Testis (tissue), 3 donors: ENCODE results near the gene FXYD3. TPM values are rescaled to one million over a fixed set of nuclear protein-coding genes. Genes with fewer than 3 reads are reported as not detected.

Experiments
- DNase-seq: peaks from one replicate; pipeline ENCODE4 v3.0.0-alpha.2; 2019
- H3K27ac ChIP-seq, 2 donors: fragments of 200-600 bp; sonication (generic); one replicate each; pipeline ENCODE4 v1.5.1; 2019
- H3K27me3 ChIP-seq: fragments of 200-600 bp; sonication (generic); one replicate; pipeline ENCODE4 v1.5.1; 2019
- H3K36me3 ChIP-seq: fragments of 200-600 bp; sonication (generic); one replicate; pipeline ENCODE4 v1.5.1; 2017; ENCODE audit warnings: low read depth; ENCODE audit errors: missing control alignments
- H3K4me1 ChIP-seq: fragments of 200-600 bp; sonication (generic); one replicate; pipeline ENCODE4 v1.5.1; 2019
- H3K4me3 ChIP-seq, 2 donors: fragments of 200-600 bp; sonication (generic); one replicate each; pipeline ENCODE4 v1.5.1; 2017 to 2019
- H3K9me3 ChIP-seq: fragments of 200-600 bp; sonication (generic); one replicate; pipeline ENCODE4 v1.5.1; 2017
- POLR2A ChIP-seq: fragments of 450-650 bp; IDR thresholded peaks from one replicate; pipeline ENCODE4 v1.6.1; 2017; ENCODE audit warnings: antibody characterized with exemption, mild to moderate bottlenecking, moderate library complexity
- WGBS, 2 donors: methylation state at CpG; one replicate each; pipeline ENCODE4 v1.1.5; 2018; 5-methylcytosine and 5-hydroxymethylcytosine counted together
- intact Hi-C: fragments of 100-400 bp; cut with DNase I; formaldehyde crosslinking; loops from one replicate; pipeline ENCODE4 v1.15.1; 2023; ENCODE audit warnings: low total_unique reads
- polyA plus RNA-seq: library from polyadenylated mRNA; stranded (reverse); fragments of 350-450 nt; fragmentation: Illumina TruSeq; extraction: RNeasy Lipid Tissue Mini Kit (QIAGEN cat#74804); gene quantifications from one replicate; pipeline ENCODE4 v1.2.3, GENCODE V29; 2014; ENCODE audit warnings: low read depth, low replicate concordance; ENCODE audit not compliant: insufficient read depth
- total RNA-seq, 2 donors: library from RNA; depleted of rRNA; stranded (reverse); fragments of >200 nt; gene quantifications; one replicate each; pipeline ENCODE4 v1.2.3, GENCODE V29; 2016
- TF ChIP-seq, protein P1 (sequence below), 3 experiments: fragments of 450-650 bp in 2 of 3; fragments of 200-600 bp in 1 of 3; sonication (generic) in 1 of 3; IDR thresholded peaks; one replicate each; pipeline ENCODE4 v1.5.1; 2016 to 2019; ENCODE audit warnings: antibody characterized with exemption in 3 of 3, mild to moderate bottlenecking in 2 of 3, moderate library complexity in 1 of 3

The FXYD3 gene
- total and polyA plus RNA-seq, 3 donors from 2014 or later, result 2.6 TPM; not detected in 2

DNA sequence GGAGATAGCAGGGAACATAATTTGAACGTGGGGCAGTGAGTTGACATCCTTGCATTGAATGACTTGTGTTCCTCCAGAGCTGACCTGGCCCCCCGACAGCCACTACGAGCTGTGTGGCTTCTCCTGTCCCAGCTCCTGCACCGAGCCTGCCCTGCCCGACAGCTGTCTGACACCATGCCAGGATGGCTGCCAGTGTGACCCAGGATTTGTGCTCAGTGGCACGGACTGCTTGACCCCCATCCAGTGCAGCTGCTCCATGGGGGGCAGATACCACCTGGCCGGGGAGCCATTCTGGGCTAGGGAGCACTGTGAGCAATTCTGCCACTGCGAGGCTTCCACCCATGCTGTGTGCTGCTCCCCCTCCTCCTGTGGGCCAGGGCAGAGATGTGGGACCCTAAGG lies 29.2 kb upstream of the FXYD3 start:
- Histone ChIP-seq H3K36me3 (no peaks in the 10 kb centered on the region), H3K27me3 (no peaks in the 10 kb centered on the region), H3K9me3 (no peaks in the 10 kb centered on the region), H3K27ac (no peak overlapping the region), H3K4me1 (peaks cover 5% of the 10 kb centered on the region), H3K4me3 (no peak overlapping the region)
- TF ChIP-seq, protein P1, sequence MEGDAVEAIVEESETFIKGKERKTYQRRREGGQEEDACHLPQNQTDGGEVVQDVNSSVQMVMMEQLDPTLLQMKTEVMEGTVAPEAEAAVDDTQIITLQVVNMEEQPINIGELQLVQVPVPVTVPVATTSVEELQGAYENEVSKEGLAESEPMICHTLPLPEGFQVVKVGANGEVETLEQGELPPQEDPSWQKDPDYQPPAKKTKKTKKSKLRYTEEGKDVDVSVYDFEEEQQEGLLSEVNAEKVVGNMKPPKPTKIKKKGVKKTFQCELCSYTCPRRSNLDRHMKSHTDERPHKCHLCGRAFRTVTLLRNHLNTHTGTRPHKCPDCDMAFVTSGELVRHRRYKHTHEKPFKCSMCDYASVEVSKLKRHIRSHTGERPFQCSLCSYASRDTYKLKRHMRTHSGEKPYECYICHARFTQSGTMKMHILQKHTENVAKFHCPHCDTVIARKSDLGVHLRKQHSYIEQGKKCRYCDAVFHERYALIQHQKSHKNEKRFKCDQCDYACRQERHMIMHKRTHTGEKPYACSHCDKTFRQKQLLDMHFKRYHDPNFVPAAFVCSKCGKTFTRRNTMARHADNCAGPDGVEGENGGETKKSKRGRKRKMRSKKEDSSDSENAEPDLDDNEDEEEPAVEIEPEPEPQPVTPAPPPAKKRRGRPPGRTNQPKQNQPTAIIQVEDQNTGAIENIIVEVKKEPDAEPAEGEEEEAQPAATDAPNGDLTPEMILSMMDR (IDR thresholded peaks at IDR 0.05), result no peak
- no peak for TF ChIP-seq POLR2A
- 86 to 90% methylated on average over 8 of the region's 8 CpGs for WGBS, 2 donors
- no peak for DNase-seq
- intact Hi-C loops, result no loop called here

DNA sequence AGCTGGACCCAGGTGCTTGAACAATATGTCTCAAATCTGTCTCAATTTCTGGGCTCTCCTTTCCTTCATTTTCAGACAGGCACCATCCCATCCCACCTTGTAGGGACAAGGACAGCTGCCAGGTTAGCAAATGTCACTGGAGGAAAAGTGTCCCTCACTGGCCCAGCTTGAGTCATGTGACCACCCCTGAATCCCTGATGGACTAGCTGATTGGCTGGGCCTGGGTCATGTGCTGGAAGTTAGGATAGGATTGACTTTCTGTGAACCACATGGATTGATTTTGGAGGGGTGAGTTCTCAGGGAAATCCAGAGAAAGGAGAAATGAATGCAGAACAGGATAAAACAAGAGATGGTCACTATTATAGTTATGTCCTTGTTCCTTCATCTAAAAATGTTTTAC lies 28.2 kb upstream of the FXYD3 start:
- intact Hi-C loops, result no loop called here
- no peaks in the 10 kb centered on the region for H3K27me3 ChIP-seq
- no peak for DNase-seq

DNA sequence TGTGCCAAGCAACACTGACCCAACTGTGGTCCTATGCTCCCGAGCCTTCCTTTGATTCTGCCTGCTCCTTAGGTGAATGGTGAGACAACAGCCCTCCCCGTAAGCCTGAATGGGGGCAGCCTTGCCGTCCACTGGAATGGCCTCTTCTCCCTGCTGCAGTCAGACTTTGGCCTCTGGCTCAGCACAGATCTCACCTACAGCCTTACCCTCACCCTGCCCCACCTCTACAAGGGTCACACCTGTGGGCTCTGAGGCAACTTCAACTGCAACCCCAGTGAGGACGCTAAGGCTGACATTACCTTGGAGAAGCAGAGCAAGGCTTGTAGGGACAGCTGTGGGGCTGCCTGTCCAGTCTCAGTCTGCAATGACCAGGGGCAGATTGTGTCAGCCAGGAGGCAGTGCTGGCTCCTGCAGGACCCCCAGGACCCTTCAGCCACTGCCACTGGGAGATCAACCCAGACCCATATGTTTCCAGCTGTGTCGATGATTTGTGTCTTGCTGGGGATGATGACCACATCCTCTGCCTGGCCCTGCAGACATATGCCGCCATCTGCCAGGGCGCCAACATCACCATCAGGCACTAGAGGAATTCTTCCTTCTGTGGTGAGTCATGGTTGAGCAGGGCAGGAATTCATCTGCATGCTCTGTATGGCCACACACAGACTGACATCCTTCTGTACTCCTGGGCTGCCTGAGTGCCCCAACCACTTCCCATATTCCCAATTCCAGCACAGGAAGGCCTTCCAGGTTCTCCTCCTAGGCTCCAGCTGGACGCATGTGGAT lies 27.3 kb upstream of the FXYD3 start:
- intact Hi-C loops, result no loop called here
- Histone ChIP-seq H3K36me3 (no peaks in the 10 kb centered on the region), H3K4me1 (peaks cover 5% of the 10 kb centered on the region), H3K4me3 (no peak overlapping the region), H3K27me3 (no peaks in the 10 kb centered on the region), H3K27ac (no peak overlapping the region), H3K9me3 (no peaks in the 10 kb centered on the region)
- no peak for TF ChIP-seq POLR2A
- TF ChIP-seq, protein P1 (IDR thresholded peaks at IDR 0.05), result no peak
- WGBS, 2 donors, result 83 to 84% methylated on average over 7 to 8 of the region's 8 CpGs
- no peak for DNase-seq

More for the DNA sequence above, 28.2 kb upstream of the FXYD3 start:
- H3K27ac ChIP-seq, result no peak overlapping the region
- peaks cover 5% of the 10 kb centered on the region for H3K4me1 ChIP-seq
- no peaks in the 10 kb centered on the region for H3K9me3 ChIP-seq
- no peaks in the 10 kb centered on the region for H3K36me3 ChIP-seq
- TF ChIP-seq POLR2A, result no peak
- TF ChIP-seq, protein P1 (IDR thresholded peaks at IDR 0.05), result no peak
- H3K4me3 ChIP-seq, result no peak overlapping the region

DNA sequence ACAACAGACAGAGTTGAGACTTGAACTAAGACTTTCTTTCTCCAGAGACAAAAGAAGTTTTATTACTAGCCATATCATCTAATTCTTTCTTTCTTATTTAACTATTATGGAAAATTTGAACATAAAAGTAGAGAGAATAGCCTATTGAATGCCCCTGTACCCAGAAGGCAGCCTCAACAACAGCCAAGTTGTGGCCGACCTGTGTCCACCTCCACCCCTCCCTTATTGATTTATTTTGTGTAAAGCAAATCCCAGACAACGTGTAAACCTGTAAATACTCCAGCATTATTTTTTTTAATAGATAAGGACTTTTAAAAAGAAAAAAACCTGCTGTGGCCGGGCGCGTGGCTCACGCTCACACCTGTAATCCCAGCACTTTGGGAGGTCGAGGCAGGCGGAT lies 26.1 kb upstream of the FXYD3 start:
- intact Hi-C loops, result no loop called here
- 80 to 85% methylated on average over 8 of the region's 8 CpGs for WGBS, 2 donors
- no peak overlapping the region for H3K27ac ChIP-seq
- H3K27me3 ChIP-seq, result no peaks in the 10 kb centered on the region
- no peak overlapping the region for H3K4me3 ChIP-seq
- DNase-seq, result no peak
- no peaks in the 10 kb centered on the region for H3K9me3 ChIP-seq
- peaks cover 5% of the 10 kb centered on the region for H3K4me1 ChIP-seq
- no peaks in the 10 kb centered on the region for H3K36me3 ChIP-seq
- TF ChIP-seq, protein P1 (IDR thresholded peaks at IDR 0.05), result no peak
- TF ChIP-seq POLR2A, result no peak

DNA sequence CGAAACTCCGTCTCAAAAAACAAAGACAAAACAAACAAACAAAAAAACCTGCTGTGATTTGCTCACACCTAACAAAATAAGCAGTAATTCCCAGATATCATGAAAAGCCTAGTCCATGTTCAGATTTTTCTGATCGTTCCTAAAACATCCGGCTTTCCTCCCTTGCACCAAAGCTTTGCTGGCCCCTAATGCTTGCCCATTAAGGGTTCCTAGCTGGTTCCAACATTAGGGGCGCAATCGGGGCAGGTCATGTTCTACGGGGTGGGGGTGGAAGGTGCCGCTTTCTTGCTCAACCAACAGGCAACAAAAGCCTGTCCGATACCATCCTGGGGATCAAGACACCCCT lies 25.5 kb upstream of the FXYD3 start:
- H3K4me3 ChIP-seq, result peak overlapping the region; percentile 2 to 35
- no peaks in the 10 kb centered on the region for H3K36me3 ChIP-seq
- intact Hi-C loops, result no loop called here
- no peaks in the 10 kb centered on the region for H3K9me3 ChIP-seq
- no peaks in the 10 kb centered on the region for H3K27me3 ChIP-seq
- no peak for DNase-seq
- peaks cover 5% of the 10 kb centered on the region for H3K4me1 ChIP-seq
- no peak overlapping the region for H3K27ac ChIP-seq
- WGBS, 2 donors, result 21 to 33% methylated on average over 9 of the region's 9 CpGs
- TF ChIP-seq, protein P1 (IDR thresholded peaks at IDR 0.05), result no peak
- TF ChIP-seq POLR2A, result no peak
